ENCODE data around the gene NPIPA1. TPM values are rescaled to one million over a fixed set of nuclear protein-coding genes. Genes with fewer than 3 reads are reported as not detected.
"Not testable (repeated sequence)": the region's sequence is repeated elsewhere in the genome, so short reads cannot be mapped to it uniquely, and the experiment has no call there.

NPIPA1 gene
- total RNA-seq, 2 donors from 2014 or later, result 177 to 183 TPM

- H3K4me1 Mint-ChIP-seq; H3K9ac ChIP-seq (ENCODE audit: extremely low read depth, low read length, poor library complexity, severe bottlenecking); H3K36me3 Mint-ChIP-seq (ENCODE audit: low read depth); H3K36me3 ChIP-seq (ENCODE audit: control insufficient read depth, insufficient read depth, low read length); H3K4me1 ChIP-seq (ENCODE audit: control insufficient read depth, insufficient read depth, low read length); H3K27ac ChIP-seq (ENCODE audit: low read depth, low read length); H3K27me3 Mint-ChIP-seq (ENCODE audit: insufficient read depth); DNase-seq; H3K9me3 ChIP-seq (ENCODE audit: control insufficient read depth, low read length); H3K9me3 Mint-ChIP-seq; H3K4me3 ChIP-seq (ENCODE audit: low read length); H3K27me3 ChIP-seq (ENCODE audit: control insufficient read depth, insufficient read depth, low read length, poor library complexity, severe bottlenecking); H3K4me3 Mint-ChIP-seq; H3K27ac Mint-ChIP-seq: not testable (repeated sequence)
- 98% methylated on average over 6 of the region's 18 CpGs; no CpG with 5 or more reads in 1 of the 2 experiments for WGBS, 2 experiments (ENCODE audit: insufficient coverage in 1 of 2, insufficient read length in 1 of 2)
Measured at GRCh38 chr16:14924982-14925381, 12.3 kb upstream of the NPIPA1 start.

GRCh38 chr16:14928064-14928714 lies 9.1 kb upstream of the NPIPA1 start:
- H3K4me3 Mint-ChIP-seq; H3K36me3 ChIP-seq (ENCODE audit: control insufficient read depth, insufficient read depth, low read length); H3K9me3 ChIP-seq (ENCODE audit: control insufficient read depth, low read length); H3K4me3 ChIP-seq (ENCODE audit: low read length); H3K27me3 ChIP-seq (ENCODE audit: control insufficient read depth, insufficient read depth, low read length, poor library complexity, severe bottlenecking); H3K27ac Mint-ChIP-seq; H3K4me1 Mint-ChIP-seq; H3K9ac ChIP-seq (ENCODE audit: extremely low read depth, low read length, poor library complexity, severe bottlenecking); H3K9me3 Mint-ChIP-seq; H3K4me1 ChIP-seq (ENCODE audit: control insufficient read depth, insufficient read depth, low read length); H3K27me3 Mint-ChIP-seq (ENCODE audit: insufficient read depth); H3K27ac ChIP-seq (ENCODE audit: low read depth, low read length); H3K36me3 Mint-ChIP-seq (ENCODE audit: low read depth): not testable (repeated sequence)
- 58 to 80% methylated on average over 3 to 4 of the region's 31 CpGs for WGBS, 2 experiments (ENCODE audit: insufficient coverage in 1 of 2, insufficient read length in 1 of 2)
- DNase-seq, result peak; percentile 66

- H3K9ac ChIP-seq (ENCODE audit: extremely low read depth, low read length, poor library complexity, severe bottlenecking); H3K27me3 Mint-ChIP-seq (ENCODE audit: insufficient read depth); H3K4me1 ChIP-seq (ENCODE audit: control insufficient read depth, insufficient read depth, low read length); H3K27ac Mint-ChIP-seq; H3K27me3 ChIP-seq (ENCODE audit: control insufficient read depth, insufficient read depth, low read length, poor library complexity, severe bottlenecking); DNase-seq; H3K36me3 Mint-ChIP-seq (ENCODE audit: low read depth); H3K4me1 Mint-ChIP-seq; H3K4me3 ChIP-seq (ENCODE audit: low read length); H3K36me3 ChIP-seq (ENCODE audit: control insufficient read depth, insufficient read depth, low read length); H3K4me3 Mint-ChIP-seq; H3K9me3 Mint-ChIP-seq; H3K9me3 ChIP-seq (ENCODE audit: control insufficient read depth, low read length); H3K27ac ChIP-seq (ENCODE audit: low read depth, low read length): not testable (repeated sequence)
- 87 to 89% methylated on average over 3 to 10 of the region's 26 CpGs for WGBS, 2 experiments (ENCODE audit: insufficient coverage in 1 of 2, insufficient read length in 1 of 2)
Measured at GRCh38 chr16:14929176-14929575, 8.1 kb upstream of the NPIPA1 start.

GRCh38 chr16:14930246-14930645 lies 7.0 kb upstream of the NPIPA1 start:
- H3K9me3 Mint-ChIP-seq; H3K27ac Mint-ChIP-seq; H3K9me3 ChIP-seq (ENCODE audit: control insufficient read depth, low read length); H3K27me3 Mint-ChIP-seq (ENCODE audit: insufficient read depth); H3K36me3 Mint-ChIP-seq (ENCODE audit: low read depth); H3K4me1 ChIP-seq (ENCODE audit: control insufficient read depth, insufficient read depth, low read length); DNase-seq; H3K4me3 Mint-ChIP-seq; H3K4me3 ChIP-seq (ENCODE audit: low read length); H3K27me3 ChIP-seq (ENCODE audit: control insufficient read depth, insufficient read depth, low read length, poor library complexity, severe bottlenecking); H3K4me1 Mint-ChIP-seq; H3K27ac ChIP-seq (ENCODE audit: low read depth, low read length); H3K9ac ChIP-seq (ENCODE audit: extremely low read depth, low read length, poor library complexity, severe bottlenecking); H3K36me3 ChIP-seq (ENCODE audit: control insufficient read depth, insufficient read depth, low read length): not testable (repeated sequence)
- 97% methylated on average over 7 of the region's 25 CpGs; no CpG with 5 or more reads in 1 of the 2 experiments for WGBS, 2 experiments (ENCODE audit: insufficient coverage in 1 of 2, insufficient read length in 1 of 2)

- not testable (repeated sequence) for H3K4me1 Mint-ChIP-seq; H3K27ac ChIP-seq (ENCODE audit: low read depth, low read length); H3K9ac ChIP-seq (ENCODE audit: extremely low read depth, low read length, poor library complexity, severe bottlenecking); H3K36me3 ChIP-seq (ENCODE audit: control insufficient read depth, insufficient read depth, low read length); H3K4me1 ChIP-seq (ENCODE audit: control insufficient read depth, insufficient read depth, low read length); H3K27me3 ChIP-seq (ENCODE audit: control insufficient read depth, insufficient read depth, low read length, poor library complexity, severe bottlenecking); H3K27ac Mint-ChIP-seq; H3K36me3 Mint-ChIP-seq (ENCODE audit: low read depth); H3K9me3 ChIP-seq (ENCODE audit: control insufficient read depth, low read length); H3K9me3 Mint-ChIP-seq; H3K27me3 Mint-ChIP-seq (ENCODE audit: insufficient read depth); H3K4me3 Mint-ChIP-seq; H3K4me3 ChIP-seq (ENCODE audit: low read length)
- peak; percentile 4 for DNase-seq
- 97% methylated on average over 4 of the region's 19 CpGs; no CpG with 5 or more reads in 1 of the 2 experiments for WGBS, 2 experiments (ENCODE audit: insufficient coverage in 1 of 2, insufficient read length in 1 of 2)
Measured at GRCh38 chr16:14930971-14931370, 6.3 kb upstream of the NPIPA1 start.

- not testable (repeated sequence) for H3K4me3 Mint-ChIP-seq; H3K27ac Mint-ChIP-seq; DNase-seq; H3K36me3 ChIP-seq (ENCODE audit: control insufficient read depth, insufficient read depth, low read length); H3K27ac ChIP-seq (ENCODE audit: low read depth, low read length); H3K27me3 ChIP-seq (ENCODE audit: control insufficient read depth, insufficient read depth, low read length, poor library complexity, severe bottlenecking); H3K4me1 Mint-ChIP-seq; H3K4me3 ChIP-seq (ENCODE audit: low read length); H3K4me1 ChIP-seq (ENCODE audit: control insufficient read depth, insufficient read depth, low read length); H3K9me3 ChIP-seq (ENCODE audit: control insufficient read depth, low read length); H3K36me3 Mint-ChIP-seq (ENCODE audit: low read depth); H3K9me3 Mint-ChIP-seq; H3K27me3 Mint-ChIP-seq (ENCODE audit: insufficient read depth); H3K9ac ChIP-seq (ENCODE audit: extremely low read depth, low read length, poor library complexity, severe bottlenecking)
- 95% methylated on average over 17 of the region's 47 CpGs; no CpG with 5 or more reads in 1 of the 2 experiments for WGBS, 2 experiments (ENCODE audit: insufficient coverage in 1 of 2, insufficient read length in 1 of 2)
Measured at GRCh38 chr16:14932581-14933375, 4.5 kb upstream of the NPIPA1 start.

GRCh38 chr16:14937994-14938393 lies 751 bp downstream of the NPIPA1 start:
- H3K27ac ChIP-seq (ENCODE audit: low read depth, low read length); H3K4me3 Mint-ChIP-seq; H3K36me3 ChIP-seq (ENCODE audit: control insufficient read depth, insufficient read depth, low read length); H3K9me3 ChIP-seq (ENCODE audit: control insufficient read depth, low read length); H3K9me3 Mint-ChIP-seq; DNase-seq; H3K4me3 ChIP-seq (ENCODE audit: low read length); H3K27ac Mint-ChIP-seq; H3K4me1 Mint-ChIP-seq; H3K36me3 Mint-ChIP-seq (ENCODE audit: low read depth); H3K4me1 ChIP-seq (ENCODE audit: control insufficient read depth, insufficient read depth, low read length); H3K27me3 Mint-ChIP-seq (ENCODE audit: insufficient read depth); H3K27me3 ChIP-seq (ENCODE audit: control insufficient read depth, insufficient read depth, low read length, poor library complexity, severe bottlenecking); H3K9ac ChIP-seq (ENCODE audit: extremely low read depth, low read length, poor library complexity, severe bottlenecking): not testable (repeated sequence)
- WGBS, 2 experiments (ENCODE audit: insufficient coverage in 1 of 2, insufficient read length in 1 of 2), result 73% methylated on average over 5 of the region's 9 CpGs; no CpG with 5 or more reads in 1 of the 2 experiments

Measured in endodermal cell (in vitro differentiated cells).